RWPE1 (cell line): ENCODE data around the gene TPSAB1.
A peak's percentile ranks its signal among the peaks of the same experiment; 100 is the strongest.
"Not testable (repeated sequence)": the region's sequence is repeated elsewhere in the genome, so short reads cannot be mapped to it uniquely, and the experiment has no call there.

ENCODE experiments used
- CTCF ChIA-PET: fragments of 350-600 bp; sonication (Branson Sonifier 250); formaldehyde crosslinking; extraction: SDS; loops from one replicate; lab custom pipeline; 2021; lab: Yijun Ruan, JAX
- POLR2A ChIA-PET: fragments of 400-600 bp; formaldehyde crosslinking; extraction: SDS; loops from one replicate; lab custom pipeline; 2020; ENCODE audit warnings: antibody characterized with exemption; ENCODE audit not compliant: low non-redundant PET; lab: Yijun Ruan, JAX
- DNase-seq: peaks from one replicate; pipeline ENCODE4 v3.0.0; 2012; ENCODE audit warnings: low spot score
- H3K27ac ChIP-seq: fragments of 450-650 bp; 2 replicates; pipeline ENCODE4 v1.5.1; 2017
- CTCF ChIP-seq: fragments of 450-650 bp; conservative IDR thresholded peaks from 2 replicates; pipeline ENCODE4 v1.5.1; 2017; ENCODE audit warnings: low read depth, mild to moderate bottlenecking

The TPSAB1 gene

GRCh38 chr16:1240436-1240835 lies at the start of gene TPSAB1:
Gene TPSAB1, plus strand, starts transcription at chr16:1240705. Its CDS starts 234 bp downstream, at chr16:1240939.
- H3K27ac ChIP-seq, DNase-seq, POLR2A ChIA-PET, CTCF ChIA-PET: not testable (repeated sequence)

GRCh38 chr16:1190789-1191188 lies 49.7 kb upstream of the TPSAB1 start:
- POLR2A ChIA-PET, CTCF ChIA-PET, H3K27ac ChIP-seq, DNase-seq: not testable (repeated sequence)

GRCh38 chr16:1192384-1193073 lies 48.0 kb upstream of the TPSAB1 start:
- no peak for DNase-seq
- TF ChIP-seq CTCF: no peak
- ChIA-PET POLR2A (no interaction called here), CTCF (interaction anchor here (0.6 to 1.4 kb wide), 2 partner anchors 87 to 349 kb away, joined by 3 to 5 read pairs; no protein-coding TSS in a partner anchor)
- H3K27ac ChIP-seq: no peak overlapping the region

- ChIA-PET POLR2A (no interaction called here), CTCF (interaction anchor here (0.6 to 1.4 kb wide), 2 partner anchors 87 to 350 kb away, joined by 3 to 5 read pairs; no protein-coding TSS in a partner anchor)
- DNase-seq: no peak
- no peak overlapping the region for H3K27ac ChIP-seq
- no peak for TF ChIP-seq CTCF
These were observed 47.2 kb upstream of the TPSAB1 start for GRCh38 chr16:1193143-1193824.

GRCh38 chr16:1193825-1194581 lies 46.5 kb upstream of the TPSAB1 start:
- H3K27ac ChIP-seq: no peak overlapping the region
- no peak for TF ChIP-seq CTCF
- POLR2A ChIA-PET: no interaction called here
- no peak for DNase-seq
- CTCF ChIA-PET: interaction anchor here (0.6 to 1.4 kb wide), 5 partner anchors 25 to 88 kb away, joined by 3 to 5 read pairs (median 3); no protein-coding TSS in a partner anchor

GRCh38 chr16:1194665-1195392 lies 45.7 kb upstream of the TPSAB1 start:
- TF ChIP-seq CTCF: peak; percentile 81
- POLR2A ChIA-PET: no interaction called here
- CTCF ChIA-PET: interaction anchor here (0.6 kb wide), 4 partner anchors 24 to 89 kb away, joined by 3 to 4 read pairs (median 3); no protein-coding TSS in a partner anchor

GRCh38 chr16:1195393-1195666 lies 45.2 kb upstream of the TPSAB1 start:
- TF ChIP-seq CTCF: no peak
- POLR2A ChIA-PET: no interaction called here

More at GRCh38 chr16:1194665-1195392, 45.7 kb upstream of the TPSAB1 start:
- peak; percentile 23 for DNase-seq
- no peak overlapping the region for H3K27ac ChIP-seq

More at GRCh38 chr16:1195393-1195666, 45.2 kb upstream of the TPSAB1 start:
- DNase-seq: no peak
- CTCF ChIA-PET: no interaction called here
- H3K27ac ChIP-seq: no peak overlapping the region
